Uterus (tissue), 4 donors: Measurements from ENCODE around the gene AFG1L. TPM values are rescaled to one million over a fixed set of nuclear protein-coding genes. Genes with fewer than 3 reads are reported as not detected.
A peak's percentile ranks its signal among the peaks of the same experiment; 100 is the strongest.
"Not testable (repeated sequence)": the region's sequence is repeated elsewhere in the genome, so short reads cannot be mapped to it uniquely, and the experiment has no call there.

Source experiments
- DNase-seq, 2 donors: peaks; one replicate each; pipeline ENCODE4 v3.0.0-alpha.2; 2019 to 2020
- H3K27ac ChIP-seq, 2 donors: fragments of 200-600 bp; sonication (generic); 1 replicate in 1 of 2; 2 replicates in 1 of 2; pipeline ENCODE4 v1.5.1; 2016 to 2018
- H3K27me3 ChIP-seq, 2 donors: fragments of 200-600 bp; sonication (generic); one replicate each; pipeline ENCODE4 v1.5.1; 2018 to 2019; ENCODE audit warnings: control low read depth in 1 of 2
- H3K36me3 ChIP-seq, 2 donors: fragments of 200-600 bp; sonication (generic); one replicate each; pipeline ENCODE4 v1.5.1; 2019; ENCODE audit warnings: control low read depth in 1 of 2
- H3K4me1 ChIP-seq, 2 donors: fragments of 200-600 bp; sonication (generic); one replicate each; pipeline ENCODE4 v1.5.1; 2018 to 2019; ENCODE audit warnings: control low read depth in 1 of 2
- H3K4me3 ChIP-seq, 2 donors: fragments of 200-600 bp; sonication (generic); 1 replicate in 1 of 2; 2 replicates in 1 of 2; pipeline ENCODE4 v1.5.1; 2018 to 2019; ENCODE audit warnings: mild to moderate bottlenecking in 1 of 2
- H3K9me3 ChIP-seq, 2 donors: fragments of 200-600 bp; sonication (generic); one replicate each; pipeline ENCODE4 v1.5.1; 2019; ENCODE audit warnings: control low read depth in 1 of 2
- POLR2A ChIP-seq, 2 donors: fragments of 450-650 bp; IDR thresholded peaks; one replicate each; pipeline ENCODE4 v1.6.1; 2016; ENCODE audit warnings: antibody characterized with exemption in 2 of 2, mild to moderate bottlenecking in 1 of 2, moderate library complexity in 1 of 2
- intact Hi-C: fragments of 100-400 bp; cut with DNase I; formaldehyde crosslinking; loops from one replicate; pipeline ENCODE4 v1.15.1; 2023; ENCODE audit warnings: low total_unique reads
- total RNA-seq, 4 donors: library from RNA; depleted of rRNA in 3 of 4; stranded (reverse); fragments of >200 nt in 3 of 4; gene quantifications; one replicate each; pipeline versions ENCODE4 v1.1.0 to v1.2.4, GENCODE V29; 2014 to 2023
- TF ChIP-seq, protein P1 (sequence below), 4 experiments: fragments of 200-600 bp in 2 of 4; fragments of 450-650 bp in 2 of 4; sonication (generic) in 2 of 4; IDR thresholded peaks; one replicate each; pipeline ENCODE4 v1.5.1; 2016 to 2019; ENCODE audit warnings: antibody characterized with exemption in 4 of 4, mild to moderate bottlenecking in 2 of 4, moderate library complexity in 1 of 4
- donor health status: DM: yes; HTN: yes; CAD: no.

The AFG1L gene
- total RNA-seq, 4 donors from 2014 or later = under 0.01 to 9.4 (median 5.2) TPM

GRCh38 chr6:108558372-108559096 lies 263.7 kb downstream of the AFG1L start:
- intact Hi-C loops = loop anchor here (5.0 kb wide), 2 partner anchors 224 to 514 kb away; no protein-coding TSS in a partner anchor
- no peaks in the 10 kb centered on the region for H3K4me1 ChIP-seq
- H3K4me3 ChIP-seq = peak overlapping the region; percentile 86
- no peaks in the 10 kb centered on the region for H3K9me3 ChIP-seq
- H3K27ac ChIP-seq = peak overlapping the region; percentile 99 to 100
- no peaks in the 10 kb centered on the region for H3K27me3 ChIP-seq
- DNase-seq = peak; percentile 98 to 99
- TF ChIP-seq POLR2A (IDR thresholded peaks at IDR 0.05) = peak; percentile 81 to 92
- TF ChIP-seq, protein P1, sequence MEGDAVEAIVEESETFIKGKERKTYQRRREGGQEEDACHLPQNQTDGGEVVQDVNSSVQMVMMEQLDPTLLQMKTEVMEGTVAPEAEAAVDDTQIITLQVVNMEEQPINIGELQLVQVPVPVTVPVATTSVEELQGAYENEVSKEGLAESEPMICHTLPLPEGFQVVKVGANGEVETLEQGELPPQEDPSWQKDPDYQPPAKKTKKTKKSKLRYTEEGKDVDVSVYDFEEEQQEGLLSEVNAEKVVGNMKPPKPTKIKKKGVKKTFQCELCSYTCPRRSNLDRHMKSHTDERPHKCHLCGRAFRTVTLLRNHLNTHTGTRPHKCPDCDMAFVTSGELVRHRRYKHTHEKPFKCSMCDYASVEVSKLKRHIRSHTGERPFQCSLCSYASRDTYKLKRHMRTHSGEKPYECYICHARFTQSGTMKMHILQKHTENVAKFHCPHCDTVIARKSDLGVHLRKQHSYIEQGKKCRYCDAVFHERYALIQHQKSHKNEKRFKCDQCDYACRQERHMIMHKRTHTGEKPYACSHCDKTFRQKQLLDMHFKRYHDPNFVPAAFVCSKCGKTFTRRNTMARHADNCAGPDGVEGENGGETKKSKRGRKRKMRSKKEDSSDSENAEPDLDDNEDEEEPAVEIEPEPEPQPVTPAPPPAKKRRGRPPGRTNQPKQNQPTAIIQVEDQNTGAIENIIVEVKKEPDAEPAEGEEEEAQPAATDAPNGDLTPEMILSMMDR (IDR thresholded peaks at IDR 0.05) = peak in 1 of 4 experiments; percentile 33
- H3K36me3 ChIP-seq = no peaks in the 10 kb centered on the region

GRCh38 chr6:108559097-108559883 lies 264.4 kb downstream of the AFG1L start:
- intact Hi-C loops = loop anchor here (5.0 kb wide), 2 partner anchors 223 to 513 kb away; no protein-coding TSS in a partner anchor
- H3K27me3 ChIP-seq = no peaks in the 10 kb centered on the region
- peak; percentile 61 to 91 for TF ChIP-seq POLR2A (IDR thresholded peaks at IDR 0.05)
- TF ChIP-seq, protein P1 (IDR thresholded peaks at IDR 0.05) = no peak
- H3K9me3 ChIP-seq = no peaks in the 10 kb centered on the region
- H3K4me1 ChIP-seq = no peaks in the 10 kb centered on the region
- peak overlapping the region; percentile 99 to 100 for H3K27ac ChIP-seq
- DNase-seq = peak; percentile 89 to 91
- peak overlapping the region; percentile 86 for H3K4me3 ChIP-seq
- no peaks in the 10 kb centered on the region for H3K36me3 ChIP-seq

GRCh38 chr6:108559884-108560462 lies 265.1 kb downstream of the AFG1L start:
- no peak for TF ChIP-seq POLR2A (IDR thresholded peaks at IDR 0.05)
- TF ChIP-seq, protein P1 (IDR thresholded peaks at IDR 0.05) = no peak
- no peaks in the 10 kb centered on the region for H3K36me3 ChIP-seq
- H3K27ac ChIP-seq = peak overlapping the region; percentile 99 to 100
- no peaks in the 10 kb centered on the region for H3K9me3 ChIP-seq
- peaks cover 0 to 2% of the 10 kb centered on the region in 2 donors for H3K4me1 ChIP-seq
- peak; percentile 82 to 89 for DNase-seq
- H3K4me3 ChIP-seq = peak overlapping the region; percentile 86
- intact Hi-C loops = loop anchor here (5.0 to 10.0 kb wide), 3 partner anchors 115 to 512 kb away; no protein-coding TSS in a partner anchor
- no peaks in the 10 kb centered on the region for H3K27me3 ChIP-seq

DNA sequence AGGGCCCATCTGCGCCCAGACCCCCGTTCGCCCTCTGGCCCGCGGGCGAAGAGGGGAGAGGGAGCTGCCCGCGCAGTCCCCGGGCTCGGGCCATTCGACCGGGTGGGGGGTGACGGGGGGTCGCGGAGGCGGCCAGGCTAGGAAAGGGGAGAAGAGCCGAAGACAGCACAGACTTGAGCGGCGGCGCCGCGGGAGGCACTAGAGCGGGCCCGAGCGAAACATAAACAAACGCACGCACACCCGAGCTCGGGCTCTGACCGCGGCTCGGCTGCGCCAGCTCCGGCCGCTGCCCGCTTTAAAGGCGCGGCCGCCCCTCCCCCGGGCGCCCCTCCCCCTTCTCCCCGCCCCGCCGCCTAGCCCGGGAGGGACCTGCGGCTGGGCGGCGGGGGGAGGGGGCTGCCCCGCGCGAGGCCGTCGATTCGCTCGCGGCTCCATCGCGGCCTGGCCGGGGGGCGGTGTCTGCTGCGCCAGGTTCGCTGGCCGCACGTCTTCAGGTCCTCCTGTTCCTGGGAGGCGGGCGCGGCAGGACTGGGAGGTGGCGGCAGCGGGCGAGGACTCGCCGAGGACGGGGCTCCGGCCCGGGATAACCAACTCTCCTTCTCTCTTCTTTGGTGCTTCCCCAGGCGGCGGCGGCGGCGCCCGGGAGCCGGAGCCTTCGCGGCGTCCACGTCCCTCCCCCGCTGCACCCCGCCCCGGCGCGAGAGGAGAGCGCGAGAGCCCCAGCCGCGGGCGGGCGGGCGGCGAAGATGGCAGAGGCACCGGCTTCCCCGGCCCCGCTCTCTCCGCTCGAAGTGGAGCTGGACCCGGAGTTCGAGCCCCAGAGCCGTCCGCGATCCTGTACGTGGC lies 265.8 kb downstream of the AFG1L start, which contains the start of gene FOXO3:
TSS of gene FOXO3 (plus strand) at position 455 of the 846 bp plus-strand sequence. CDS start at position 747, 292 bp downstream.
- peak; percentile 87 to 93 for TF ChIP-seq POLR2A (IDR thresholded peaks at IDR 0.05)
- TF ChIP-seq, protein P1 (IDR thresholded peaks at IDR 0.05) = peak in 1 of 4 experiments; percentile 14
- H3K27ac ChIP-seq = peak within 1 kb of the TSS; percentile 99 to 100
- H3K27me3 ChIP-seq = no peaks in the 10 kb centered on the region
- no peaks in the 10 kb centered on the region for H3K36me3 ChIP-seq
- peaks cover 0 to 8% of the 10 kb centered on the region in 2 donors for H3K4me1 ChIP-seq
- DNase-seq = peak; percentile 92 to 93
- no peaks in the 10 kb centered on the region for H3K9me3 ChIP-seq
- H3K4me3 ChIP-seq = peak within 1 kb of the TSS; percentile 86
- intact Hi-C loops = loop anchor here (10.0 kb wide), 1 partner anchor 114 kb away; no protein-coding TSS in a partner anchor

DNA sequence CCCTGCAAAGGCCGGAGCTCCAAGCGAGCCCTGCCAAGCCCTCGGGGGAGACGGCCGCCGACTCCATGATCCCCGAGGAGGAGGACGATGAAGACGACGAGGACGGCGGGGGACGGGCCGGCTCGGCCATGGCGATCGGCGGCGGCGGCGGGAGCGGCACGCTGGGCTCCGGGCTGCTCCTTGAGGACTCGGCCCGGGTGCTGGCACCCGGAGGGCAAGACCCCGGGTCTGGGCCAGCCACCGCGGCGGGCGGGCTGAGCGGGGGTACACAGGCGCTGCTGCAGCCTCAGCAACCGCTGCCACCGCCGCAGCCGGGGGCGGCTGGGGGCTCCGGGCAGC lies 266.4 kb downstream of the AFG1L start:
- H3K36me3 ChIP-seq, DNase-seq: not testable (repeated sequence)
- intact Hi-C loops = loop anchor here (10.0 kb wide), 1 partner anchor 114 kb away; no protein-coding TSS in a partner anchor

More for the DNA sequence above, 266.4 kb downstream of the AFG1L start:
- H3K9me3 ChIP-seq, H3K27me3 ChIP-seq: not testable (repeated sequence)
- peak overlapping the region; percentile 99 to 100 for H3K27ac ChIP-seq
- H3K4me1 ChIP-seq = peaks cover under 1 to 10% of the 10 kb centered on the region in 2 donors
- peak overlapping the region; percentile 86 for H3K4me3 ChIP-seq
